ENCODE data around the gene REXO5. TPM values are rescaled to one million over a fixed set of nuclear protein-coding genes. Genes with fewer than 3 reads are reported as not detected.

The REXO5 gene
- total and polyA plus RNA-seq, 12 donors: 2.0 to 6.9 (median 4.8) TPM

DNA sequence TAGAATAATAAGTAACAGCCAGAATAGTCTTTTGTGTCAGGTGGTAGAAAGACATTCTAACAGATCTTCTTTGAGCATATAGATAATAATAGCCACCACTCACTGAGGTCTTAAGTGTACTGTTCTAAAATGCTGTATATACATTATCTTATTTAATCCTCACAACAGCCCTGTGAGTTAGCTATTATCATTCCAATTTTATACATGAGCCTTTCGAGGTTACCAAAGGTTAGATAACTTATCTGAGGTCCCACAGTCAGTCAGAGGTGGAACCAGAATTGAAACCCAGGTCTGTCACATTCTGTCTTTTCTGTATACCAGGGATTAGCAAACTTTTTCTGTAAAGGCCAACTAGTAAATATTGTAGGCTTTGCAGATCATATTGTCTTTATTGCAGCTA is 23.2 kb downstream of the REXO5 start:
- peaks cover 0 to 65% (median 0%) of the 10 kb centered on the region in 9 donors for H3K36me3 ChIP-seq
- no peak overlapping the region for H3K27ac ChIP-seq
- intact Hi-C loops (cut with DNase I): no loop called here
- no peak overlapping the region for H3K4me3 ChIP-seq
- peaks cover 0 to 19% (median 0%) of the 10 kb centered on the region in 9 donors for H3K4me1 ChIP-seq
- no peaks in the 10 kb centered on the region for H3K27me3 ChIP-seq
- peaks cover 0 to 5% (median 0%) of the 10 kb centered on the region in 11 donors for H3K9me3 ChIP-seq
- TF ChIP-seq, protein P1, sequence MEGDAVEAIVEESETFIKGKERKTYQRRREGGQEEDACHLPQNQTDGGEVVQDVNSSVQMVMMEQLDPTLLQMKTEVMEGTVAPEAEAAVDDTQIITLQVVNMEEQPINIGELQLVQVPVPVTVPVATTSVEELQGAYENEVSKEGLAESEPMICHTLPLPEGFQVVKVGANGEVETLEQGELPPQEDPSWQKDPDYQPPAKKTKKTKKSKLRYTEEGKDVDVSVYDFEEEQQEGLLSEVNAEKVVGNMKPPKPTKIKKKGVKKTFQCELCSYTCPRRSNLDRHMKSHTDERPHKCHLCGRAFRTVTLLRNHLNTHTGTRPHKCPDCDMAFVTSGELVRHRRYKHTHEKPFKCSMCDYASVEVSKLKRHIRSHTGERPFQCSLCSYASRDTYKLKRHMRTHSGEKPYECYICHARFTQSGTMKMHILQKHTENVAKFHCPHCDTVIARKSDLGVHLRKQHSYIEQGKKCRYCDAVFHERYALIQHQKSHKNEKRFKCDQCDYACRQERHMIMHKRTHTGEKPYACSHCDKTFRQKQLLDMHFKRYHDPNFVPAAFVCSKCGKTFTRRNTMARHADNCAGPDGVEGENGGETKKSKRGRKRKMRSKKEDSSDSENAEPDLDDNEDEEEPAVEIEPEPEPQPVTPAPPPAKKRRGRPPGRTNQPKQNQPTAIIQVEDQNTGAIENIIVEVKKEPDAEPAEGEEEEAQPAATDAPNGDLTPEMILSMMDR (IDR thresholded peaks at IDR 0.05): no peak
- 84 to 85% methylated on average over 1 of the region's 1 CpG for WGBS, 2 donors
- DNase-seq (no peak), ATAC-seq (no peak)

DNA sequence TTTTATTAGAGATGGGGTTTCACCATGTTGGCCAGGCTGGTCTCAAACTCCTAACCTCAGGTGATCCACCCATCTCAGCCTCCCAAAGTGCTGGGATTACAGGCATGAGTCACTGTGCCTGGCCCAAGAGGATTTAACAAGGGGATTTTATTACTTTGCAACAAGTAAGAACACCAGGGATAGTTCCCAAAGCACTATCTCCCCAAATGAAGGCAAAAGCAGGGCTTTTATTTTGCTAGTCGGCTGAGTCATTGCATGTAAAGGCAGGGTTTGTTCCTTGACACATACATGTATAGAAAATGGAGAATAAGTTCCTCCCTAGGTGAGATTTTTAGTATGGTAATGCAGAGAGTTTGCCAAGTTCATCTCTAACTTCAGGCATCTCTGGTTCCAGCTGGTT is 24.0 kb downstream of the REXO5 start:
- TF ChIP-seq, protein P1 (IDR thresholded peaks at IDR 0.05): no peak
- Histone ChIP-seq H3K36me3 (peaks cover 0 to 67% (median 0%) of the 10 kb centered on the region in 9 donors), H3K27ac (no peak overlapping the region), H3K9me3 (peaks cover 0 to 8% (median 0%) of the 10 kb centered on the region in 11 donors), H3K4me1 (peaks cover 0 to 19% (median 0%) of the 10 kb centered on the region in 9 donors), H3K27me3 (no peaks in the 10 kb centered on the region), H3K4me3 (no peak overlapping the region)
- ATAC-seq (no peak), DNase-seq (no peak)
- intact Hi-C loops (cut with DNase I): no loop called here
- 81 to 89% methylated on average over 1 of the region's 1 CpG for WGBS, 2 donors

DNA sequence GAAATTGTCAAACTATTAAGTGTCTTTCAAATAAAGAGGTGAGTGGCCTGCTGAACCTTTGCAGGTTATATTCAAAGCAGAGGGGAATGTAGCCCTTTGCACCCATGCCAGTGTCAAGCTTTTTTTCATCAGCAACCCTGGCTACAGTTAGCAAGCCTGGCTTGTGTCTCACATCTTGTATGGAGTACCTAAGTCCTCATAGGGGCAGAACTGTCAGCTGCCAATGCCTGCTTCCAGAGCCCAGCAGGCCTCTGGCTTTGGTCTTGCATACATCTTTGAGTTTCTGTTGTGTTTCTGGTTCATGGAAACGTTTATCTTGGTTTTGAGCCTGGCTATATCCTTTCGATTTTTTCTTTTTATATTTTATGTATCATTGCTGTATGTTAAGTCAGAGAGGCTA is 26.8 kb downstream of the REXO5 start:
- Histone ChIP-seq H3K27me3 (no peaks in the 10 kb centered on the region), H3K4me1 (peaks cover 0 to 19% (median 0%) of the 10 kb centered on the region in 9 donors), H3K9me3 (peaks cover 0 to 19% (median 0%) of the 10 kb centered on the region in 11 donors), H3K4me3 (no peak overlapping the region), H3K27ac (no peak overlapping the region), H3K36me3 (peaks cover 0 to 65% (median 0%) of the 10 kb centered on the region in 9 donors)
- WGBS, 2 donors: 63 to 76% methylated on average over 2 of the region's 2 CpGs
- DNase-seq (no peak), ATAC-seq (peak in 3 of 8 donors; percentile 47 to 73 (median 71))
- intact Hi-C loops (cut with DNase I): no loop called here
- TF ChIP-seq, protein P1 (IDR thresholded peaks at IDR 0.05): no peak

DNA sequence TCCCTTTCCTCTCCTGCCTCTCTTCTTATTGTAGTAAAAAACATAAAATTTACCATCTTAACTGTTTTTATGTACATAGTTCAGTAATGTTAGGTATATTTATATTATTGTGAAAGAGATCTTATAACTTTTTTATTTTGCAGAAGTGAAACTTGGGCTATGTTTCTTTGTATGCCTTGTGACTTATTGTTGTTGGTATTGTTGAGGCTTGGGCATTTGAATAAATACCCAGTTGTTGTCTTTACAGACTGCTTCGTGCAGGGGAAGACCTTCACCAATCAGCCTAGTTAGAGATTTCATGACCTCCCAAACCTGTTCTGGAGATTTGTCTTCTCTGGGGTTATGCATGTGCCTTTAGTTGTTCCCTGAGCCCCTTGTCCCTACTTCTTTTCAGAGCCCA is 31.9 kb downstream of the REXO5 start:
- TF ChIP-seq, protein P1 (IDR thresholded peaks at IDR 0.05): no peak

More for the DNA sequence above, 31.9 kb downstream of the REXO5 start:
- H3K36me3 ChIP-seq: peaks cover 0 to 72% (median 0%) of the 10 kb centered on the region in 9 donors
- intact Hi-C loops (cut with DNase I): no loop called here
- 85 to 86% methylated on average over 1 of the region's 1 CpG for WGBS, 2 donors
- no peaks in the 10 kb centered on the region for H3K27me3 ChIP-seq
- H3K9me3 ChIP-seq: peaks cover 0 to 19% (median 0%) of the 10 kb centered on the region in 11 donors
- no peak overlapping the region for H3K27ac ChIP-seq
- H3K4me1 ChIP-seq: peaks cover 0 to 4% (median 0%) of the 10 kb centered on the region in 9 donors
- ATAC-seq: no peak
- DNase-seq: no peak
- H3K4me3 ChIP-seq: no peak overlapping the region
